C4-2B (cell line): ENCODE results near the gene OR4C46.
"Not testable (repeated sequence)": the region's sequence is repeated elsewhere in the genome, so short reads cannot be mapped to it uniquely, and the experiment has no call there.

ENCODE experiments used
- ZFX ChIP-seq: fragments of 450-650 bp; IDR thresholded peaks from 2 replicates; pipeline ENCODE4 v1.6.1; 2017
- TF ChIP-seq, protein P1 (sequence below): fragments of 450-650 bp; conservative IDR thresholded peaks from 2 replicates; pipeline ENCODE4 v1.5.1; 2017; ENCODE audit warnings: mild to moderate bottlenecking

- TF ChIP-seq, protein P1, sequence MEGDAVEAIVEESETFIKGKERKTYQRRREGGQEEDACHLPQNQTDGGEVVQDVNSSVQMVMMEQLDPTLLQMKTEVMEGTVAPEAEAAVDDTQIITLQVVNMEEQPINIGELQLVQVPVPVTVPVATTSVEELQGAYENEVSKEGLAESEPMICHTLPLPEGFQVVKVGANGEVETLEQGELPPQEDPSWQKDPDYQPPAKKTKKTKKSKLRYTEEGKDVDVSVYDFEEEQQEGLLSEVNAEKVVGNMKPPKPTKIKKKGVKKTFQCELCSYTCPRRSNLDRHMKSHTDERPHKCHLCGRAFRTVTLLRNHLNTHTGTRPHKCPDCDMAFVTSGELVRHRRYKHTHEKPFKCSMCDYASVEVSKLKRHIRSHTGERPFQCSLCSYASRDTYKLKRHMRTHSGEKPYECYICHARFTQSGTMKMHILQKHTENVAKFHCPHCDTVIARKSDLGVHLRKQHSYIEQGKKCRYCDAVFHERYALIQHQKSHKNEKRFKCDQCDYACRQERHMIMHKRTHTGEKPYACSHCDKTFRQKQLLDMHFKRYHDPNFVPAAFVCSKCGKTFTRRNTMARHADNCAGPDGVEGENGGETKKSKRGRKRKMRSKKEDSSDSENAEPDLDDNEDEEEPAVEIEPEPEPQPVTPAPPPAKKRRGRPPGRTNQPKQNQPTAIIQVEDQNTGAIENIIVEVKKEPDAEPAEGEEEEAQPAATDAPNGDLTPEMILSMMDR, result not testable (repeated sequence)
- not testable (repeated sequence) for TF ChIP-seq ZFX
Observed at GRCh38 chr11:54561439-54561838, 42.4 kb downstream of the OR4C46 start.
